ENCODE data around the gene PEAR1.

- TF ChIP-seq CTCF (IDR thresholded peaks at IDR 0.05 in 4 of 5, conservative IDR thresholded peaks at IDR 0.05 in 1 of 5) (no peak), POLR2A (IDR thresholded peaks at IDR 0.05) (no peak)
Measured at GRCh38 chr1:156894001-156894400, 483 bp downstream of the PEAR1 start.
